Nephron (organoid): ENCODE data around the gene PNPLA7.

Source experiments
- H3K27ac Mint-ChIP-seq, 3 experiments: 2 replicates each; pipeline ENCODE4 v1.8.0; 2020; ENCODE audit warnings: mixed read lengths in 3 of 3, mild to moderate bottlenecking in 2 of 3, moderate library complexity in 1 of 3
- H3K27me3 Mint-ChIP-seq: 2 replicates; pipeline ENCODE4 v1.8.0; 2021; ENCODE audit warnings: low read depth, mild to moderate bottlenecking, moderate library complexity, mixed read lengths
- H3K36me3 Mint-ChIP-seq: 2 replicates; pipeline ENCODE4 v1.8.0; 2020; ENCODE audit warnings: low read depth, mixed read lengths
- H3K4me1 Mint-ChIP-seq: 2 replicates; pipeline ENCODE4 v1.8.0; 2020; ENCODE audit warnings: mixed read lengths
- H3K4me3 Mint-ChIP-seq, 3 experiments: 2 replicates each; pipeline ENCODE4 v1.8.0; 2020; ENCODE audit warnings: mild to moderate bottlenecking in 3 of 3, mixed read lengths in 3 of 3, moderate library complexity in 2 of 3
- H3K9me3 Mint-ChIP-seq: 2 replicates; pipeline ENCODE4 v1.8.0; 2020; ENCODE audit warnings: mixed read lengths
- CTCF ChIP-seq, 3 experiments: fragments of 200-600 bp; sonication (generic); IDR thresholded peaks; one replicate each; pipeline ENCODE4 v1.5.0; 2021; ENCODE audit warnings: antibody characterized with exemption in 3 of 3; ENCODE audit not compliant: unreplicated experiment in 3 of 3

Gene PNPLA7

GRCh38 chr9:137583347-137583746 lies 33.1 kb upstream of the PNPLA7 start:
- Mint-ChIP-seq H3K9me3 (no peaks in the 10 kb centered on the region), H3K36me3 (peaks cover 40% of the 10 kb centered on the region), H3K4me1 (peaks cover 6% of the 10 kb centered on the region), H3K27ac (peak overlapping the region in 2 of 3 experiments; percentile 26 to 46), H3K27me3 (no peaks in the 10 kb centered on the region), H3K4me3 (peak overlapping the region in 1 of 3 experiments; percentile 29)
- no peak for TF ChIP-seq CTCF (IDR thresholded peaks at IDR 0.05; ENCODE audit: unreplicated experiment in 3 of 3)

DNA sequence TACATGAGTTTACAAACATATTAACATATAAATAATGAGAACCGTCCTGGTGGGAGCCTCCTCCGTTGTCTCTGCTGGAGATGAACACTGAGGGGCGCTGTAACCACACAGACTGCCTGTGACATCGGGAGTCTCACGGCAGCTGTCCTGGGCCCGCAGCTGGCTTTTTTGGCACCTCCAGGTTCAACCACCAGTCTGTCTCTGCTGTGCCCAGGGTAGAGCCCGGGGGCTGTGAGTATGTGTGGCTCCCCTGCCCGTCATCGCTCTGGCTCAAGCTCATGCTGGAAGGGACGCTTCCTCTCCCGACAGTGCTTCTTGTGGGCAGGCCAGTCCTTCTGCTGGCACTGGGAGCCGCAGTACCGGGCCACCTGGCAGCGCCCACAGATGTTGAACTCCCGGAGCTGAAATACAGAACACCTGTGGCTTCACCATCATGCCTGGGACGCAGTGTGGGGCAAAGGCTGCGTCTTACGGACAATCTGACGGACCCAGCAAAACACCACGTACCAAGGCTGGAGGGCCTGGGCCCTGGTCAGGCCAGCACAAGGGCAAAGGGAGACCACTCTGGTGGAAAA lies 32.2 kb upstream of the PNPLA7 start:
- peaks cover 33% of the 10 kb centered on the region for H3K36me3 Mint-ChIP-seq
- H3K27me3 Mint-ChIP-seq = no peaks in the 10 kb centered on the region
- peak overlapping the region in 2 of 3 experiments; percentile 45 to 65 for H3K4me3 Mint-ChIP-seq
- no peaks in the 10 kb centered on the region for H3K9me3 Mint-ChIP-seq
- no peak overlapping the region for H3K27ac Mint-ChIP-seq
- peak in 1 of 3 experiments; percentile 14 for TF ChIP-seq CTCF (IDR thresholded peaks at IDR 0.05; ENCODE audit: unreplicated experiment in 3 of 3)
- H3K4me1 Mint-ChIP-seq = peaks cover 6% of the 10 kb centered on the region

- peaks cover 29% of the 10 kb centered on the region for H3K36me3 Mint-ChIP-seq
- no peaks in the 10 kb centered on the region for H3K9me3 Mint-ChIP-seq
- peaks cover 11% of the 10 kb centered on the region for H3K4me1 Mint-ChIP-seq
- H3K27me3 Mint-ChIP-seq = no peaks in the 10 kb centered on the region
- no peak for TF ChIP-seq CTCF (IDR thresholded peaks at IDR 0.05; ENCODE audit: unreplicated experiment in 3 of 3)
- H3K27ac Mint-ChIP-seq = no peak overlapping the region
- peak overlapping the region; percentile 17 to 65 (median 45) for H3K4me3 Mint-ChIP-seq
These were observed 31.4 kb upstream of the PNPLA7 start for GRCh38 chr9:137581361-137582285.

DNA sequence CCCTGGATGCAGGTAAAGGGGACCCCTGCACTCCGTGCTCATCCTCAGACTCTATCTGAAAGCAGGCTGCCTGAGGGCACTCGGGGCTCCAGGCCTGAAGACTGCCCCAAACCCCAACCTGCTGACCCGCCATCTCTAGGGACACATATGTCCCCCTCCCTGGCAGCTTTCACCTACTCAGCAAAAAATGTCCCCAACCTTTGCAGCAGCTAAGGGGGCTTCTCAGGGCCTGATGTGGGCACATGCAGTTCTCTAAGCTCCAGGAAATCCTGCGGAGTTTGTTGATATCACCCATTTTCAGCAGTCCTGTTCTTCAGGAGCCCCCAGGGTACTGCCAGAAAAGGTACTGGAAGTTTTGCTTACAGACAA lies 30.7 kb upstream of the PNPLA7 start:
- Mint-ChIP-seq H3K36me3 (peaks cover 25% of the 10 kb centered on the region), H3K4me3 (peak overlapping the region in 2 of 3 experiments; percentile 9 to 41), H3K9me3 (no peaks in the 10 kb centered on the region), H3K27me3 (no peaks in the 10 kb centered on the region), H3K27ac (no peak overlapping the region), H3K4me1 (peaks cover 13% of the 10 kb centered on the region)
- TF ChIP-seq CTCF (IDR thresholded peaks at IDR 0.05; ENCODE audit: unreplicated experiment in 3 of 3) = no peak

DNA sequence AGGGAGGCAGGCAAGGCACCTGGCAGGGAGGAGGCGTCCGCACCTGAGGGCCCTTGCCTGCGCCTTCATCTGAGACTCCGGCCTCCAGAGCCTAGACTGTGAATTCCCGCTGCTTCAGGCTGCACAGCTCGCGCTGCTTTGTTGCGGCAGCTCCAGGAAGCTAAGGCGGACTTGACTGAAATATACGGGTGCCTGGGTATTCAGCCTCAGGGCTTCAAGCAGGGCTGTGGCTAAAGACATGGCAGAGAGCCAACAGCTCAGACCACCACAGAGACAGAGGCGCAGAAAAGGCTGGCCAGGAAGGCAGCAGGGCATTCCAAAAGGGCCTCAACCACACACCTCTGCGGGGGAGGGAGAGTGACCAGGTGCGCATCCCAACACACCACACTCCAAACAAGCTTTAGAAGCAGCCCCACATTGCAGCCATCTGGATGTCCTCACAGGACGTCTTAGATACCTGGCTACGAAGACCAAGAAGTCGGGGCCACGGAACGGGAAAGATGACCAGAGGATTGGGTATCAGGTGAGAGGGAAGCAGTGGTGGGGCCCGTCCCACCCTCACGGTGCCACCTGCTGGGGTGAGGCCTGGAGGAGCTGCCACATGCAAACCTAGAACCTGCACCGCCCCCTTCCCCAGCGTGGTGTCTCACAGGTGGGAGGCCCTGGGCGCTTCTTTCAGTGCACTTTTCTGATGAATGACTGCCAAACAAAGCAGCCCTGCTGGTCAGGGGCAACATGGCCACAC lies 30.2 kb upstream of the PNPLA7 start:
- H3K9me3 Mint-ChIP-seq = no peaks in the 10 kb centered on the region
- peaks cover 18% of the 10 kb centered on the region for H3K4me1 Mint-ChIP-seq
- H3K27ac Mint-ChIP-seq = peak overlapping the region in 1 of 3 experiments; percentile 15
- H3K27me3 Mint-ChIP-seq = no peaks in the 10 kb centered on the region
- peak overlapping the region; percentile 9 to 49 (median 47) for H3K4me3 Mint-ChIP-seq
- no peak for TF ChIP-seq CTCF (IDR thresholded peaks at IDR 0.05; ENCODE audit: unreplicated experiment in 3 of 3)
- peaks cover 29% of the 10 kb centered on the region for H3K36me3 Mint-ChIP-seq
